ENCODE results near the gene NEB.
A peak's percentile ranks its signal among the peaks of the same experiment; 100 is the strongest.

Gene NEB

GRCh38 chr2:151673016-151673415, 61.3 kb downstream of the NEB start:
- Histone ChIP-seq H3K27ac (no peak overlapping the region), H3K79me2 (no peaks in the 10 kb centered on the region), H3K9me3 (ENCODE audit: control insufficient read depth, low read length) (no peaks in the 10 kb centered on the region)

GRCh38 chr2:151672277-151672676, 62.0 kb downstream of the NEB start:
- Histone ChIP-seq H3K4me2 (ENCODE audit: low read length) (no peak overlapping the region), H3K9ac (no peak overlapping the region), H3K79me2 (no peaks in the 10 kb centered on the region), H3K4me1 (peaks cover 6% of the 10 kb centered on the region), H2AFZ (no peak overlapping the region), H3K36me3 (ENCODE audit: control insufficient read depth, insufficient read depth, low read length) (no peaks in the 10 kb centered on the region), H3K9me3 (ENCODE audit: control insufficient read depth, low read length) (no peaks in the 10 kb centered on the region), H3K27ac (no peak overlapping the region), H3K27me3 (ENCODE audit: control insufficient read depth, insufficient read depth, low read length) (no peaks in the 10 kb centered on the region), H3K4me3 (ENCODE audit: low read depth, low read length) (no peak overlapping the region)
- TF ChIP-seq CTCF (IDR thresholded peaks at IDR 0.05), result no peak

More at GRCh38 chr2:151673016-151673415, 61.3 kb downstream of the NEB start:
- H3K27me3 ChIP-seq (ENCODE audit: control insufficient read depth, insufficient read depth, low read length), result no peaks in the 10 kb centered on the region
- H3K9ac ChIP-seq, result no peak overlapping the region
- H3K4me1 ChIP-seq, result peaks cover 6% of the 10 kb centered on the region
- H2AFZ ChIP-seq, result no peak overlapping the region
- TF ChIP-seq CTCF (IDR thresholded peaks at IDR 0.05), result no peak
- H3K4me2 ChIP-seq (ENCODE audit: low read length), result no peak overlapping the region
- H3K4me3 ChIP-seq (ENCODE audit: low read depth, low read length), result no peak overlapping the region
- no peaks in the 10 kb centered on the region for H3K36me3 ChIP-seq (ENCODE audit: control insufficient read depth, insufficient read depth, low read length)

DNA sequence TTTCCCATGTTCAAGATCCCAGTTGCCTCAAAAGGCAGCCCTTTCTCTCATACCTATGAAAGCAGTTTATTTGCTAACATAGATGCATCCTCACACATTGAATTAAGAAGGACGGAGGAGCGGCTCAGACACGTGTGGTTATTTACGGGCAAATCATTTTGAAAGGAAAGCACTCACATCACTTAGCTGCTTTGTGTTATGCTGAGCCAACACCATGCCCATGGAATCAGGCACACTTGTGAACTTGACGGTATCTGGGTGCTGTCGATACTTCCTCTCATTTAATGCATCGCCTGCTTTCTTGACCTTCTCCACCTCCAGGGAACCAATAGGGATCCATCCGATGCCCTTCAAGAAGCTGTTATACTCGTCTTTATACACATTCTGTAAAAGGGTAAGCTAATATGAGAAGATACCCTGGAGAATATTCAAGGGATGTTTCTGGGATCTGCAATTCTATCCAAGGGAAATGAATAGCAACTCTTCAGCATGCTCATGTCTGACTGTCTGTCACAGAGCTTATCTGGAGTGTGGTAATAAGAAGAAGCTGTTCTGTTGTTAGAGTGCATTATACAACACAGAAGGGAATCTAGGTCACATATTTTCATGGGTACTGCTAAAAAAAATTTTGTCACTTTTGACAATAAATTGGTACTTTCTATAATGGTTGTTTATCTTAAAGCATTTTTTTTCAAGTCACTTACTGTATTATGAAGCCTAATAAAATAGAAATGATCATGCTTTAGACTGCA, 63.3 kb downstream of the NEB start:
- no peak overlapping the region for H3K9ac ChIP-seq
- no peak for TF ChIP-seq CTCF (IDR thresholded peaks at IDR 0.05)
- H3K4me2 ChIP-seq (ENCODE audit: low read length), result no peak overlapping the region
- H2AFZ ChIP-seq, result no peak overlapping the region
- H3K27me3 ChIP-seq (ENCODE audit: control insufficient read depth, insufficient read depth, low read length), result no peaks in the 10 kb centered on the region
- H3K4me1 ChIP-seq, result peaks cover 6% of the 10 kb centered on the region
- H3K9me3 ChIP-seq (ENCODE audit: control insufficient read depth, low read length), result no peaks in the 10 kb centered on the region
- no peak overlapping the region for H3K27ac ChIP-seq
- no peak overlapping the region for H3K4me3 ChIP-seq (ENCODE audit: low read depth, low read length)
- no peaks in the 10 kb centered on the region for H3K36me3 ChIP-seq (ENCODE audit: control insufficient read depth, insufficient read depth, low read length)
- no peaks in the 10 kb centered on the region for H3K79me2 ChIP-seq

DNA sequence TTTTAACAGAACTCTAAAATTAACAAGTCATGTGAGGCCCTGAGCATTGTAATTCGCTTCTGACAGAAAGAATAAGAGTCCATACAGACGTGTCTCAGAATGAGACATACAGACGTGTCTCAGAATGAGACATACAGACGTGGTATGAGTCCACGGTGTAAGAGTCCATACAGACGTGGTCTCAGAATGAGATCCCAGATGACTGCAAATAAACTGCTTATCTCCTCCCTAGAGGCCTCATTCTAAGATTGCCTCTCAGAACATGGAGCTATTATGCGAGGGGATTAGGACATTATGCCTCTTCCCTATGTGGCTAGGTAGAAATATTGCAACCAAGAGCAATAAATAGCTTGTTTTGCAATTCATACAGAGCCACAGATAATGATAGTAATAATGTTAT, 63.9 kb downstream of the NEB start:
- Histone ChIP-seq H3K36me3 (ENCODE audit: control insufficient read depth, insufficient read depth, low read length) (no peaks in the 10 kb centered on the region), H2AFZ (no peak overlapping the region), H3K4me3 (ENCODE audit: low read depth, low read length) (no peak overlapping the region), H3K4me2 (ENCODE audit: low read length) (no peak overlapping the region), H3K27ac (no peak overlapping the region), H3K9ac (no peak overlapping the region), H3K79me2 (no peaks in the 10 kb centered on the region), H3K4me1 (peaks cover 6% of the 10 kb centered on the region), H3K9me3 (ENCODE audit: control insufficient read depth, low read length) (no peaks in the 10 kb centered on the region), H3K27me3 (ENCODE audit: control insufficient read depth, insufficient read depth, low read length) (no peaks in the 10 kb centered on the region)
- no peak for TF ChIP-seq CTCF (IDR thresholded peaks at IDR 0.05)

DNA sequence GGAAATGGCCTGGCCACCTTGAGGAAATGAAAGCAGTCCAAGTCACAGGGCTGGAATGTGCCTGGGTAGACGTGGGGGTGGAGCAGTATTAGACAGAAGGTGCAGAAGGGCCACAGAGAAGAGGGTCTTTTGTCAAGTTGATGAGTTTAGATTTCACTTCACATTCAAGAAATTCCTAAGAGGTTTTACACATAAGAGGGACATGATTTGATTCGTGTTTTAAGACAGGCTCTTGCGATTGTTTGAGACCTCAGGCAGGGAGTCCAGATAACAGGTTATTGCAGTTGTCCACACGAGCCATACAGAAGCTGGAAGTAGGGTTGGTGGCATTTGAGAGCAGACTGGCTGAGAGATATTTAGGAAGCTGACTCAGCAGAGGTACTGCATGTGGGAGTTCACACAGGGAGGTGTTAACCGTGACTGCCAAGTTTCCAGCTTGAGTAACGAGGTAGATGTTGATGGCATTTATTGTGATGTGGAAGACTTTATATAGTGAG, 64.6 kb downstream of the NEB start:
- Histone ChIP-seq H3K36me3 (ENCODE audit: control insufficient read depth, insufficient read depth, low read length) (no peaks in the 10 kb centered on the region), H3K27me3 (ENCODE audit: control insufficient read depth, insufficient read depth, low read length) (no peaks in the 10 kb centered on the region), H3K79me2 (no peaks in the 10 kb centered on the region), H3K9ac (no peak overlapping the region), H3K4me3 (ENCODE audit: low read depth, low read length) (no peak overlapping the region), H2AFZ (peak overlapping the region; percentile 30), H3K4me1 (peaks cover 6% of the 10 kb centered on the region), H3K9me3 (ENCODE audit: control insufficient read depth, low read length) (no peaks in the 10 kb centered on the region), H3K4me2 (ENCODE audit: low read length) (no peak overlapping the region), H3K27ac (no peak overlapping the region)
- no peak for TF ChIP-seq CTCF (IDR thresholded peaks at IDR 0.05)

All from parathyroid adenoma (tissue), 2 donors.